ENCODE results near the gene VHLL. TPM values are rescaled to one million over a fixed set of nuclear protein-coding genes. Genes with fewer than 3 reads are reported as not detected.
A peak's percentile ranks its signal among the peaks of the same experiment; 100 is the strongest.

VHLL gene
- total and polyA plus RNA-seq, 8 donors = 0.19 TPM; not detected in 7

DNA sequence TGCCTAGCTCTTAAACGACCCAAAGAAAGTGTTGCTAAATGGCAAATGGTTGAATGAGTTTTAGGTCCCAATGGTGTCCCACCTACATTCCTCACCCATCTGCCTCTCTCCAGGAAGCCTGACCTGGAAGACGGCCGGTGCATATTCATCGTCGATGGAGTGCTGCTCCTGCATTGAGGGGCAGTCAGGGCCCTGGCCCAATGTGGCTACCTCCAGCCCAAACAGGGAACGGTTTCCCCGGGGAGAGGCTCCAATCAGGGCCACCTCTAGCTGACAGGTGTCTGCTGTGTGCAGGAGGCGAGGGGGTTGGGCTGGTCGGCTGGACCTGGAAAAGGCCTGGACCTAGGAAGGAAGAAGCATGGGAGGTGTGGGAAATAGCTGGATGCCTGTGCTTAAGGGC lies 5.2 kb downstream of the VHLL start:
- TF ChIP-seq, protein P1, sequence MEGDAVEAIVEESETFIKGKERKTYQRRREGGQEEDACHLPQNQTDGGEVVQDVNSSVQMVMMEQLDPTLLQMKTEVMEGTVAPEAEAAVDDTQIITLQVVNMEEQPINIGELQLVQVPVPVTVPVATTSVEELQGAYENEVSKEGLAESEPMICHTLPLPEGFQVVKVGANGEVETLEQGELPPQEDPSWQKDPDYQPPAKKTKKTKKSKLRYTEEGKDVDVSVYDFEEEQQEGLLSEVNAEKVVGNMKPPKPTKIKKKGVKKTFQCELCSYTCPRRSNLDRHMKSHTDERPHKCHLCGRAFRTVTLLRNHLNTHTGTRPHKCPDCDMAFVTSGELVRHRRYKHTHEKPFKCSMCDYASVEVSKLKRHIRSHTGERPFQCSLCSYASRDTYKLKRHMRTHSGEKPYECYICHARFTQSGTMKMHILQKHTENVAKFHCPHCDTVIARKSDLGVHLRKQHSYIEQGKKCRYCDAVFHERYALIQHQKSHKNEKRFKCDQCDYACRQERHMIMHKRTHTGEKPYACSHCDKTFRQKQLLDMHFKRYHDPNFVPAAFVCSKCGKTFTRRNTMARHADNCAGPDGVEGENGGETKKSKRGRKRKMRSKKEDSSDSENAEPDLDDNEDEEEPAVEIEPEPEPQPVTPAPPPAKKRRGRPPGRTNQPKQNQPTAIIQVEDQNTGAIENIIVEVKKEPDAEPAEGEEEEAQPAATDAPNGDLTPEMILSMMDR (IDR thresholded peaks at IDR 0.05) = no peak
- no peak overlapping the region for H3K4me3 ChIP-seq
- H3K27me3 ChIP-seq = no peaks in the 10 kb centered on the region
- intact Hi-C loops (cut with DNase I) = no loop called here
- H3K9me3 ChIP-seq = no peaks in the 10 kb centered on the region
- peaks cover 0 to 4% (median 3%) of the 10 kb centered on the region in 3 donors for H3K4me1 ChIP-seq
- no peak overlapping the region for H3K27ac ChIP-seq
- no peaks in the 10 kb centered on the region for H3K36me3 ChIP-seq
- no peak for ATAC-seq
- peak in 1 of 6 donors; percentile 60 for DNase-seq
- WGBS, 2 donors = 85 to 89% methylated on average over 9 of the region's 9 CpGs
- FAIRE-seq = no peak

DNA sequence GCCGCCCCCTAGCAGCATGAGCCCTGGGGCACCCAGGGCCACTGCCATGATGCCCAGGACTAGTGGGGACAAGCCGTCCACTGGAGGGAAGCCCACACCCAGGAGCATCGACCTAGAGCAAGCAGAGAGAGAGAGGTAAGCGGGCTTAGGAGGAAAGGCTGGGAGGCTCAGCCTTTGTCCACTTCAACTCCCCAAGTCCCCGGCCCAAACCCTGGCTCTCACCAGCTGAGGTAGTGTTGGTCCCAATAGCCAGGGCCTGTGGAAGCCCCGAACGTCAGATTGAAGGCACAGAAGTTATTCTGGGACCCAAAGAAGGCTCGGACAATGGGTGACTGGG lies 6.0 kb downstream of the VHLL start:
- intact Hi-C loops (cut with DNase I) = no loop called here
- FAIRE-seq (no peak), DNase-seq (no peak), ATAC-seq (no peak)
- H3K27me3 ChIP-seq = no peaks in the 10 kb centered on the region
- no peak overlapping the region for H3K27ac ChIP-seq
- H3K4me1 ChIP-seq = peaks cover 0 to 4% (median 3%) of the 10 kb centered on the region in 3 donors
- no peaks in the 10 kb centered on the region for H3K9me3 ChIP-seq
- no peak overlapping the region for H3K4me3 ChIP-seq
- WGBS, 2 donors = 84 to 91% methylated on average over 8 of the region's 8 CpGs
- H3K36me3 ChIP-seq = no peaks in the 10 kb centered on the region
- TF ChIP-seq, protein P1 (IDR thresholded peaks at IDR 0.05) = no peak

DNA sequence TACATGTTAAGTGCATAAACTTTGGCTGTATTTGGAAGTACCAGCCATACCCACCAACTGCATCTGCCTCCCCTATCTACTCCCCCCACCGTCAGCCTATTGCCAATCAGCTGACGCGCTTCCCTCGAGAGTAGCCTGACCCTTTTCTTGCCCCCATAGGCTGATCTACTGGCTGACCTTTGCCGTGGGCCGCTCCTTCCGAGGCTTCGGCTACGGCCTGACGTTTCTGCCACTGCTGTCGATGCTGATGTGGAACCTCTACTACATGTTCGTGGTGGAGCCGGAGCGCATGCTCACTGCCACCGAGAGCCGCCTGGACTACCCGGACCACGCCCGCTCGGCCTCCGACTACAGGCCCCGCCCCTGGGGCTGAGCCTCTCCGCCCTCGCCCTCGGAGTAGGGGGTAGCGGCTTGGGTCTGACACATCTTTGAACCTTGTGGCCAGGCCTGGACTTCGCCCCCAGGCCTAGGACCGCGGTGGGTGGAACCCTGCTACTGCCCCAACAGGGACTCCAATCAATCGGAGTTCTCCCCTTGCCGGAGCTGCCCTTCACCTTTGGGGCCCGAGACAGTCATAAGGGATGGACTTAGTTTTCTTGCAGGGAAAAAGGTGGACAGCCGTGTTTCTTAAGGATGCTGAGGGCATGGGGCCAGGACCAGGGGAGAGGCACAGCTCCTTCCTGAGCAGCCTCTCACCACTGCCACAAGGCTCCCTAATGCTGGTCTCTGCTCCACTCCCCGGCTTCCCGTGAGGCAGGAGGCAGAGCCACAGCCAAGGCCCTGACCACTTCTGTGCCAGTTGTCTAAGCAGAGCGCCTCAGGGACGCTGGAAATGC lies 7.7 kb downstream of the VHLL start:
- TF ChIP-seq, protein P1 (IDR thresholded peaks at IDR 0.05) = no peak
- Histone ChIP-seq H3K36me3 (no peaks in the 10 kb centered on the region), H3K27me3 (no peaks in the 10 kb centered on the region), H3K4me1 (peaks cover 0 to 4% (median 3%) of the 10 kb centered on the region in 3 donors), H3K27ac (peak overlapping the region; percentile 8 to 68 (median 60)), H3K4me3 (peak overlapping the region; percentile 9 to 51 (median 34)), H3K9me3 (no peaks in the 10 kb centered on the region)
- ATAC-seq (peak; percentile 94 to 97 (median 96)), FAIRE-seq (no peak), DNase-seq (peak; percentile 85 to 96 (median 90))
- intact Hi-C loops (cut with DNase I) = no loop called here
- WGBS, 2 donors = 10 to 14% methylated on average over 35 to 37 of the region's 37 CpGs

DNA sequence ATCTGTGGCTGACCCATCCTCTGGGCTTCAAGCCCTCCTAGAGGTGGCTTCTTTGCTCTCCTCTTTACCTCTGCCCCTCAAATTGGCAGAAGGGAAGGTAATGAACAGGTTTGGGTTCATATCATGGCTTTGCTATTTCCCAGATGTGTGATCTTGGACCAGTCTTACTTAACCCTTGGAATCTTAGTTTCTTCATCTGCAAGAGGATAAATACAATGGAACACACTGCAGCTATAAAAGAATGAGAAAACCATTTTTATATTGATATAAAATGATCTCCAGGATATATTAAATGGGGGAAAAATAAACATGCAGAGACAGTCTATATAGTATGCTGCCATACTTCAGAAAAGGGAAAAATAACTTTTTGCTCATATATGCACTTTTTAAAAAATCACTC lies 9.2 kb downstream of the VHLL start:
- intact Hi-C loops (cut with DNase I) = no loop called here
- ATAC-seq (no peak), DNase-seq (no peak), FAIRE-seq (no peak)
- Histone ChIP-seq H3K36me3 (no peaks in the 10 kb centered on the region), H3K4me3 (no peak overlapping the region), H3K9me3 (no peaks in the 10 kb centered on the region), H3K27ac (no peak overlapping the region), H3K27me3 (no peaks in the 10 kb centered on the region), H3K4me1 (peaks cover 0 to 4% (median 3%) of the 10 kb centered on the region in 3 donors)
- TF ChIP-seq, protein P1 (IDR thresholded peaks at IDR 0.05) = no peak

DNA sequence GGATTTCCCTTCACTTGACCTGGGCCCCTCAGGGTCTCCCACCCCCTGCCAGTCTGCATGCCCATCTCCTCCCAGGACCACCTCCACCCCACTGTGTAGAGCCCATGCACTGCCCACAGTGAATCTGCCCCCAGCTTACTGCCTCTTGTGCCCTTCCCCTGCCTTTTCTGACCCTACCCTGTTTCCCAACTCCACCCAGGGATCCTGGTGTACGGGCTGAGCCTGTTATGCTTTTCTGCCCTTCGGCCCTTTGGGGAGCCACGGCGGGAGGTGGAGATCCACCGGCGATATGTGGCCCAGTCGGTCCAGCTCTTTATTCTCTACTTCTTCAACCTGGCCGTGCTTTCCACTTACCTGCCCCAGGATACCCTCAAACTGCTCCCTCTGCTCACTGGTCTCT lies 13.0 kb downstream of the VHLL start:
- Histone ChIP-seq H3K27me3 (no peaks in the 10 kb centered on the region), H3K36me3 (no peaks in the 10 kb centered on the region), H3K27ac (no peak overlapping the region), H3K9me3 (no peaks in the 10 kb centered on the region), H3K4me1 (peaks cover 8 to 15% (median 9%) of the 10 kb centered on the region in 3 donors), H3K4me3 (no peak overlapping the region)
- DNase-seq = no peak
- no peak for FAIRE-seq
- intact Hi-C loops (cut with DNase I) = no loop called here
- ATAC-seq = no peak
- 92 to 93% methylated on average over 8 of the region's 8 CpGs for WGBS, 2 donors
- TF ChIP-seq, protein P1 (IDR thresholded peaks at IDR 0.05) = no peak

Data from pancreas (tissue), 10 donors.